Measurements from ENCODE around the gene LHFPL2.

The LHFPL2 gene

GRCh38 chr5:78655746-78656290 lies 7.2 kb upstream of the LHFPL2 start:
- no peak for DNase-seq (ENCODE audit: low spot score)
- TF ChIP-seq CTCF (IDR thresholded peaks at IDR 0.05; ENCODE audit: borderline replicate concordance, control extremely low read depth, extremely low read depth, insufficient read depth, missing control alignments), result no peak
- in situ Hi-C loops (cut with MboI; ENCODE audit: low sequenced_read_pairs, unreplicated experiment), result no loop called here

- no peak for TF ChIP-seq CTCF (IDR thresholded peaks at IDR 0.05; ENCODE audit: borderline replicate concordance, control extremely low read depth, extremely low read depth, insufficient read depth, missing control alignments)
- in situ Hi-C loops (cut with MboI; ENCODE audit: low sequenced_read_pairs, unreplicated experiment), result no loop called here
- no peak for DNase-seq (ENCODE audit: low spot score)
These were observed 5.8 kb upstream of the LHFPL2 start for GRCh38 chr5:78654386-78654785.

- no peak for DNase-seq (ENCODE audit: low spot score)
- in situ Hi-C loops (cut with MboI; ENCODE audit: low sequenced_read_pairs, unreplicated experiment), result no loop called here
These were observed 5.3 kb upstream of the LHFPL2 start for GRCh38 chr5:78653681-78654366.

GRCh38 chr5:78653031-78653430 lies 4.5 kb upstream of the LHFPL2 start:
- no peak for DNase-seq (ENCODE audit: low spot score)
- in situ Hi-C loops (cut with MboI; ENCODE audit: low sequenced_read_pairs, unreplicated experiment), result no loop called here
- no peak for TF ChIP-seq CTCF (IDR thresholded peaks at IDR 0.05; ENCODE audit: borderline replicate concordance, control extremely low read depth, extremely low read depth, insufficient read depth, missing control alignments)

More at GRCh38 chr5:78653681-78654366, 5.3 kb upstream of the LHFPL2 start:
- no peak for TF ChIP-seq CTCF (IDR thresholded peaks at IDR 0.05; ENCODE audit: borderline replicate concordance, control extremely low read depth, extremely low read depth, insufficient read depth, missing control alignments)

GRCh38 chr5:78651468-78651867 lies 2.9 kb upstream of the LHFPL2 start:
- no peak for DNase-seq (ENCODE audit: low spot score)
- TF ChIP-seq CTCF (IDR thresholded peaks at IDR 0.05; ENCODE audit: borderline replicate concordance, control extremely low read depth, extremely low read depth, insufficient read depth, missing control alignments), result no peak
- in situ Hi-C loops (cut with MboI; ENCODE audit: low sequenced_read_pairs, unreplicated experiment), result no loop called here

- in situ Hi-C loops (cut with MboI; ENCODE audit: low sequenced_read_pairs, unreplicated experiment), result no loop called here
- DNase-seq (ENCODE audit: low spot score), result no peak
- no peak for TF ChIP-seq CTCF (IDR thresholded peaks at IDR 0.05; ENCODE audit: borderline replicate concordance, control extremely low read depth, extremely low read depth, insufficient read depth, missing control alignments)
These were observed 2.0 kb upstream of the LHFPL2 start for GRCh38 chr5:78650531-78650930.
